H1 (cell line): ENCODE data around the gene ZNF700. TPM values are rescaled to one million over a fixed set of nuclear protein-coding genes. Genes with fewer than 3 reads are reported as not detected.

ENCODE experiments used
- CTCF ChIA-PET: fragments of 300-600 bp; sonication (Branson Sonifier 250); formaldehyde crosslinking; loops from one replicate; lab custom pipeline; 2021; ENCODE audit not compliant: partially characterized antibody; lab: Charles Lee
- POLR2A ChIA-PET: fragments of 300-600 bp; sonication (Branson Sonifier 250); formaldehyde crosslinking; loops from one replicate; lab custom pipeline; 2021; ENCODE audit warnings: inconsistent platforms; ENCODE audit not compliant: partially characterized antibody; lab: Charles Lee
- DNase-seq, 2 experiments: peaks; one replicate each; pipeline versions ENCODE4 v3.0.0 to v3.0.0-alpha.2; 2010 to 2022; ENCODE audit warnings: low spot score in 2 of 2, low read depth in 1 of 2, mixed read lengths in 1 of 2
- FAIRE-seq: peaks from 2 replicates; lab custom pipeline; 2011; peaks lifted over from hg19 to GRCh38; lab: Jason Lieb, UNC
- H2AFZ ChIP-seq: 2 replicates; pipeline ENCODE4 v1.8.1; 2012; ENCODE audit warnings: low read length, inconsistent platforms
- H2AK5ac ChIP-seq: 2 replicates; pipeline ENCODE4 v1.6.1; 2013; ENCODE audit warnings: low read depth, low read length
- H2BK120ac ChIP-seq: replicated peaks from 2 replicates; pipeline ENCODE3; 2013; ENCODE audit warnings: low read depth, low read length, inconsistent platforms
- H2BK12ac ChIP-seq: 2 replicates; pipeline ENCODE4 v1.6.1; 2013; ENCODE audit warnings: low read depth, low read length
- H2BK15ac ChIP-seq: 2 replicates; pipeline ENCODE4 v1.6.1; 2013; ENCODE audit warnings: low read length
- H2BK20ac ChIP-seq: 2 replicates; pipeline ENCODE4 v1.6.1; 2013; ENCODE audit warnings: low read length
- H2BK5ac ChIP-seq: 2 replicates; pipeline ENCODE4 v1.6.1; 2013; ENCODE audit warnings: low read depth, low read length
- H3K14ac ChIP-seq: 2 replicates; pipeline ENCODE4 v1.6.1; 2013; ENCODE audit warnings: inconsistent platforms; ENCODE audit not compliant: insufficient read length
- H3K18ac ChIP-seq: 2 replicates; pipeline ENCODE4 v1.6.1; 2013; ENCODE audit warnings: low read length; ENCODE audit errors: extremely low read depth
- H3K23ac ChIP-seq: 2 replicates; pipeline ENCODE4 v1.6.1; 2013; ENCODE audit warnings: inconsistent platforms; ENCODE audit not compliant: insufficient read length
- H3K23me2 ChIP-seq: 2 replicates; pipeline ENCODE4 v1.6.1; 2013; ENCODE audit warnings: low read depth, low read length
- H3K27ac ChIP-seq: 2 replicates; pipeline ENCODE4 v1.6.1; 2011; ENCODE audit warnings: low read depth, low read length, inconsistent platforms
- H3K27me3 ChIP-seq, 4 experiments: replicated peaks in 1 of 4; 1 replicate in 1 of 4; 2 replicates in 3 of 4; pipeline versions ENCODE4 v1.6.1 to v1.8.1; 2011 to 2013; ENCODE audit warnings: low read length in 3 of 4, mild to moderate bottlenecking in 3 of 4, inconsistent platforms in 2 of 4, mixed read lengths in 2 of 4, moderate library complexity in 1 of 4; ENCODE audit not compliant: control insufficient read depth in 3 of 4, insufficient read depth in 3 of 4; ENCODE audit errors: extremely low read depth in 1 of 4
- H3K36me3 ChIP-seq, 4 experiments: 2 replicates each; pipeline versions ENCODE4 v1.6.1 to v1.8.1; 2011 to 2013; ENCODE audit warnings: mild to moderate bottlenecking in 4 of 4, low read length in 3 of 4, moderate library complexity in 2 of 4, control low read depth in 1 of 4, inconsistent platforms in 1 of 4; ENCODE audit not compliant: insufficient read depth in 4 of 4, control insufficient read depth in 2 of 4
- H3K4ac ChIP-seq: replicated peaks from 2 replicates; pipeline ENCODE3; 2013; ENCODE audit warnings: low read length, low read depth, mixed read lengths, inconsistent platforms; ENCODE audit not compliant: insufficient read length
- H3K4me1 ChIP-seq, 4 experiments: replicated peaks in 1 of 4; 1 replicate in 1 of 4; 2 replicates in 3 of 4; pipeline versions ENCODE4 v1.6.1 to v1.8.1; 2011 to 2013; ENCODE audit warnings: low read length in 3 of 4, inconsistent platforms in 2 of 4, mixed read lengths in 1 of 4; ENCODE audit not compliant: insufficient read depth in 4 of 4, control insufficient read depth in 3 of 4
- H3K4me2 ChIP-seq, 2 experiments: 2 replicates each; pipeline versions ENCODE4 v1.6.1 to v1.8.1; 2011 to 2013; ENCODE audit warnings: low read depth in 2 of 2, low read length in 2 of 2, control low read depth in 1 of 2, inconsistent platforms in 1 of 2, mild to moderate bottlenecking in 1 of 2; ENCODE audit not compliant: insufficient read depth in 1 of 2
- H3K4me3 ChIP-seq, 4 experiments: fragments of 200-600, 300-600 bp in 1 of 4; sonication (generic), shearing (Covaris generic), sonication (Bioruptor Twin) in 1 of 4; 2 replicates each; pipeline versions ENCODE4 v1.5.1 to v1.8.1; 2011 to 2016; ENCODE audit warnings: low read length in 4 of 4, low read depth in 3 of 4, control low read depth in 2 of 4, inconsistent platforms in 2 of 4, mild to moderate bottlenecking in 2 of 4, mixed read lengths in 1 of 4, moderate library complexity in 1 of 4; ENCODE audit not compliant: insufficient read depth in 2 of 4; ENCODE audit errors: extremely low read depth in 1 of 4
- H3K56ac ChIP-seq: replicated peaks from 2 replicates; pipeline ENCODE3; 2013; ENCODE audit warnings: low read depth, mild to moderate bottlenecking, mixed read lengths, low read length, inconsistent platforms; ENCODE audit not compliant: insufficient read length
- H3K79me1 ChIP-seq: 2 replicates; pipeline ENCODE4 v1.6.1; 2013; ENCODE audit warnings: low read depth, low read length, control low read depth
- H3K79me2 ChIP-seq, 2 experiments: 2 replicates each; pipeline versions ENCODE4 v1.6.1 to v1.8.1; 2012 to 2013; ENCODE audit warnings: low read length in 2 of 2, mild to moderate bottlenecking in 2 of 2, inconsistent platforms in 1 of 2; ENCODE audit not compliant: insufficient read depth in 2 of 2, control insufficient read depth in 1 of 2
- H3K9ac ChIP-seq, 4 experiments: replicated peaks in 1 of 4; 1 replicate in 1 of 4; 2 replicates in 3 of 4; pipeline versions ENCODE4 v1.6.1 to v1.8.1; 2011 to 2013; ENCODE audit warnings: low read depth in 3 of 4, low read length in 3 of 4, control low read depth in 2 of 4, mild to moderate bottlenecking in 2 of 4, moderate library complexity in 2 of 4, inconsistent platforms in 1 of 4; ENCODE audit errors: extremely low read depth in 1 of 4
- H3K9me3 ChIP-seq, 2 experiments: 2 replicates each; pipeline versions ENCODE4 v1.6.1 to v1.8.1; 2012 to 2013; ENCODE audit warnings: mild to moderate bottlenecking in 2 of 2, moderate library complexity in 2 of 2, control low read depth in 1 of 2, inconsistent platforms in 1 of 2, low read depth in 1 of 2, low read length in 1 of 2, mixed read lengths in 1 of 2; ENCODE audit not compliant: insufficient read depth in 2 of 2
- H4K20me1 ChIP-seq, 2 experiments: replicated peaks in 1 of 2; 2 replicates each; pipeline versions ENCODE3 to v1.8.1; 2011 to 2013; ENCODE audit warnings: inconsistent platforms in 2 of 2, low read length in 2 of 2, mild to moderate bottlenecking in 1 of 2; ENCODE audit not compliant: insufficient read depth in 2 of 2, control insufficient read depth in 1 of 2
- H4K5ac ChIP-seq: 2 replicates; pipeline ENCODE4 v1.6.1; 2013; ENCODE audit warnings: low read length, low read depth, mixed read lengths, inconsistent platforms; ENCODE audit not compliant: insufficient read length
- H4K8ac ChIP-seq: 2 replicates; pipeline ENCODE4 v1.8.0; 2013; ENCODE audit warnings: mild to moderate bottlenecking, moderate library complexity, low read length, inconsistent platforms; ENCODE audit not compliant: insufficient read depth; ENCODE audit errors: extremely low read depth
- H4K91ac ChIP-seq: replicated peaks from 2 replicates; pipeline ENCODE3; 2013; ENCODE audit warnings: low read length, mixed read lengths, inconsistent platforms; ENCODE audit not compliant: insufficient read length
- EZH2 ChIP-seq: fragments of 200-600 bp; sonication (generic); IDR thresholded peaks from 2 replicates; pipeline ENCODE4 v1.7.1; 2012; ENCODE audit warnings: low read depth, mild to moderate bottlenecking, moderate library complexity, low read length, inconsistent platforms; ENCODE audit not compliant: severe bottlenecking
- GTF2F1 ChIP-seq: IDR thresholded peaks from 2 replicates; pipeline ENCODE4 v1.6.1; 2012; ENCODE audit warnings: low read depth, low read length, improper control_type of control experiment, borderline replicate concordance
- RAD21 ChIP-seq, 2 experiments: IDR thresholded peaks in 1 of 2; conservative IDR thresholded peaks in 1 of 2; 2 replicates each; pipeline ENCODE4 v1.6.1; 2011; ENCODE audit warnings: low read depth in 2 of 2, low read length in 2 of 2, improper control_type of control experiment in 1 of 2, inconsistent platforms in 1 of 2, mild to moderate bottlenecking in 1 of 2, moderate library complexity in 1 of 2
- RBBP5 ChIP-seq: IDR thresholded peaks from 2 replicates; pipeline ENCODE4 v1.7.1; 2012; ENCODE audit warnings: low read depth, mild to moderate bottlenecking, inconsistent platforms, low read length, moderate library complexity, borderline replicate concordance
- SIX5 ChIP-seq: IDR thresholded peaks from 2 replicates; pipeline ENCODE4 v1.6.1; 2011; ENCODE audit warnings: mild to moderate bottlenecking, low read depth, low read length
- TAF1 ChIP-seq: IDR thresholded peaks from 2 replicates; pipeline ENCODE4 v1.6.1; 2011; ENCODE audit warnings: mild to moderate bottlenecking, low read depth, low read length
- TEAD4 ChIP-seq: IDR thresholded peaks from 2 replicates; pipeline ENCODE4 v1.6.1; 2012; ENCODE audit warnings: low read depth, low read length, inconsistent platforms, mixed read lengths
- WGBS, 2 experiments: shearing (Covaris generic) in 1 of 2; methylation state at CpG; one replicate each; pipeline versions ENCODE4 v1.1.6 to v1.1.7; 2013 to 2015; ENCODE audit warnings: low lambda C conversion rate in 2 of 2, mixed read lengths in 2 of 2, inconsistent platforms in 1 of 2, low coverage in 1 of 2, missing lambda C conversion rate in 1 of 2; ENCODE audit not compliant: insufficient replicate concordance in 2 of 2, insufficient coverage in 1 of 2, insufficient read length in 1 of 2; ENCODE audit errors: extremely low coverage in 1 of 2, missing lambda C conversion rate in 1 of 2; 5-methylcytosine and 5-hydroxymethylcytosine counted together
- polyA plus RNA-seq, 7 experiments: library from polyadenylated mRNA; depleted of rRNA in 3 of 7; stranded (reverse) in 5 of 7; unstranded in 2 of 7; fragments of >200 nt in 5 of 7; fragments of 200-250 nt in 2 of 7; gene quantifications; 1 replicate in 5 of 7; 2 replicates in 1 of 7; 4 replicates in 1 of 7; pipeline versions ENCODE4 v1.2.1 to v1.2.3, GENCODE V29; 2011 to 2013; ENCODE audit warnings: missing spikeins in 2 of 7, mixed read lengths in 2 of 7
- total RNA-seq: library from RNA; stranded (reverse); fragmentation: NEBNext Ultra II Directional; extraction: Animal tissue kit (Norgen Biotek cat#: 25700); gene quantifications from 2 replicates; pipeline ENCODE4 v1.2.1, GENCODE V29; 2021
- TF ChIP-seq, protein P1 (sequence below): IDR thresholded peaks from 2 replicates; pipeline ENCODE4 v1.6.1; 2011; ENCODE audit warnings: low read depth, mild to moderate bottlenecking, low read length; ENCODE audit not compliant: insufficient read depth

Gene ZNF700
- total and polyA plus RNA-seq, 2 of the 8 experiments (the other 6 are each of a cell fraction or from before 2014, with no cell fraction given) = 3.0 to 10.5 TPM

DNA sequence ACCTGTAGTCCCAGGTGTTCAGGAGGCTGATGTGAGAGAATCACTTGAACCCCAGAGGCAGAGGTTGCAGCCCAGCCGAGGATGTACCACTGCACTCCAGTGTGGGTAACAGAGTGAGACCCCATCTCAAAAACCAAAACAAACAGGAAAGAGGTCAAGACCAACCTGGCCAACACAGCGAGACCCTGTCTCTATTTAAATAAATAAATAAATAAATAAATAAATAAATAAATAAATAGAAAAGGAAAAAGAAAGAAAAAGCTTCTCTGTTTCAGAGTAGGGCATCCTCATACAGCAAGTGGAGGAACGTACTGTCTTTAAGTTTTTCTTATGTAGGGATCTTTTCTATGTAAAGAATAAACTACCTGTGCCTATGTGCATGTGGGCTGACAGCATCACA lies 2.3 kb downstream of the ZNF700 start:
- no peak overlapping the region for H2AFZ ChIP-seq
- no peak overlapping the region for H2BK120ac ChIP-seq
- peaks cover 5% of the 10 kb centered on the region; the same call in 1 of the 2 replicates for H3K23me2 ChIP-seq
- H4K5ac ChIP-seq = no peak overlapping the region
- POLR2A ChIA-PET = interaction anchor here (1.1 kb wide), 1 partner anchor 61 kb away, joined by 3 read pairs; no protein-coding TSS in a partner anchor
- DNase-seq (no peak), FAIRE-seq (no peak)
- no peaks in the 10 kb centered on the region; a peak in 1 of 4 replicates for H3K9me3 ChIP-seq
- H4K91ac ChIP-seq = no peak overlapping the region
- H2BK12ac ChIP-seq = no peak overlapping the region
- no peak overlapping the region for H2BK5ac ChIP-seq
- H3K18ac ChIP-seq = no peak overlapping the region
- no peak overlapping the region for H3K4ac ChIP-seq
- H3K27ac ChIP-seq = no peak overlapping the region
- no peak overlapping the region for H3K9ac ChIP-seq
- H3K23ac ChIP-seq = no peak overlapping the region
- CTCF ChIA-PET = interaction anchor here (0.6 to 10.3 kb wide), 7 partner anchors 44 to 164 kb away, joined by 3 to 144 read pairs (median 4); no protein-coding TSS in a partner anchor
- H2AK5ac ChIP-seq = no peak overlapping the region
- H3K56ac ChIP-seq = no peak overlapping the region
- peaks cover 0 to 3% (median 3%) of the 10 kb centered on the region in 4 experiments; a peak in 4 of 7 replicates for H3K4me1 ChIP-seq
- H3K79me1 ChIP-seq = no peaks in the 10 kb centered on the region
- no peak overlapping the region for H3K14ac ChIP-seq
- 95% methylated on average over 3 of the region's 3 CpGs; no CpG with 5 or more reads in 1 of the 2 experiments for WGBS, 2 experiments
- H3K36me3 ChIP-seq = no peaks in the 10 kb centered on the region; a peak in 1 of 8 replicates
- 0 out of 7 replicates have a peak, but pooled peaks cover 0 to 3% (median 0%) of the 10 kb centered on the region in 4 experiments for H3K27me3 ChIP-seq
- TF ChIP-seq TEAD4 (no peak), EZH2 (no peak), GTF2F1 (no peak), RAD21 (IDR thresholded peaks at IDR 0.05 in 1 of 2, conservative IDR thresholded peaks at IDR 0.05 in 1 of 2; ENCODE audit: low read depth in 2 of 2, low read length in 2 of 2) (no peak), RBBP5 (no peak), SIX5 (no peak), TAF1 (no peak)
- TF ChIP-seq, protein P1, sequence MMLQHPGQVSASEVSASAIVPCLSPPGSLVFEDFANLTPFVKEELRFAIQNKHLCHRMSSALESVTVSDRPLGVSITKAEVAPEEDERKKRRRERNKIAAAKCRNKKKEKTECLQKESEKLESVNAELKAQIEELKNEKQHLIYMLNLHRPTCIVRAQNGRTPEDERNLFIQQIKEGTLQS = no peak
- H4K8ac ChIP-seq = no peak overlapping the region; the same call in 1 of the 2 replicates
- no peak overlapping the region for H3K4me2 ChIP-seq
- no peaks in the 10 kb centered on the region for H4K20me1 ChIP-seq
- no peak overlapping the region for H2BK20ac ChIP-seq
- no peak overlapping the region for H2BK15ac ChIP-seq
- H3K79me2 ChIP-seq = peaks cover 0 to 10% of the 10 kb centered on the region in 2 experiments; a peak in 2 of 4 replicates
- no peak overlapping the region for H3K4me3 ChIP-seq
